Activated B cell treated with CpG ODN at 0.5 μM for 24 hours (primary cell): ENCODE measurements around the gene SEPTIN10. TPM values are rescaled to one million over a fixed set of nuclear protein-coding genes. Genes with fewer than 3 reads are reported as not detected.

Experiments used
- ATAC-seq: fragments of 200-7000 bp; cut with Tn5 transposase; one replicate; pipeline ENCODE4 v1.10.0; 2021; ENCODE audit warnings: low read depth, mild to moderate bottlenecking, moderate library complexity
- CTCF ChIA-PET: fragments of 350-600 bp; sonication (Branson Sonifier 250); formaldehyde crosslinking; loops from one replicate; lab custom pipeline; 2021; ENCODE audit warnings: antibody characterized with exemption; lab: Charles Lee
- POLR2A ChIA-PET: fragments of 350-600 bp; sonication (Branson Sonifier 250); formaldehyde crosslinking; loops from one replicate; lab custom pipeline; 2021; ENCODE audit warnings: antibody characterized with exemption; lab: Charles Lee
- DNase-seq: peaks from one replicate; pipeline ENCODE4 v3.0.0; 2022
- H3K27ac Mint-ChIP-seq: one replicate; pipeline ENCODE4 v1.8.0; 2020; ENCODE audit warnings: mixed read lengths
- H3K27me3 Mint-ChIP-seq: one replicate; pipeline ENCODE4 v1.8.0; 2021; ENCODE audit warnings: mixed read lengths
- H3K36me3 Mint-ChIP-seq: one replicate; pipeline ENCODE4 v1.8.0; 2021; ENCODE audit warnings: low read depth, mixed read lengths
- H3K4me1 Mint-ChIP-seq: one replicate; pipeline ENCODE4 v1.8.0; 2021; ENCODE audit warnings: mixed read lengths
- H3K4me3 Mint-ChIP-seq: one replicate; pipeline ENCODE4 v1.8.0; 2020; ENCODE audit warnings: mild to moderate bottlenecking, mixed read lengths
- H3K9me3 Mint-ChIP-seq: one replicate; pipeline ENCODE4 v1.8.0; 2020; ENCODE audit warnings: mixed read lengths
- intact Hi-C: fragments of 100-400 bp; cut with micrococcal nuclease; formaldehyde crosslinking; loops from one replicate; pipeline ENCODE4 v1.15.1; 2024
- total RNA-seq: library from RNA; stranded (reverse); gene quantifications from 2 replicates; pipeline ENCODE4 v1.2.3, GENCODE V29; 2022
- TF ChIP-seq, protein P1 (sequence below): fragments of 200-600 bp; IDR thresholded peaks from one replicate; pipeline ENCODE4 v1.8.0; 2022; ENCODE audit warnings: antibody characterized with exemption, mild to moderate bottlenecking

Gene SEPTIN10
- total RNA-seq, 1 donor from 2014 or later, result 0.35 TPM

DNA sequence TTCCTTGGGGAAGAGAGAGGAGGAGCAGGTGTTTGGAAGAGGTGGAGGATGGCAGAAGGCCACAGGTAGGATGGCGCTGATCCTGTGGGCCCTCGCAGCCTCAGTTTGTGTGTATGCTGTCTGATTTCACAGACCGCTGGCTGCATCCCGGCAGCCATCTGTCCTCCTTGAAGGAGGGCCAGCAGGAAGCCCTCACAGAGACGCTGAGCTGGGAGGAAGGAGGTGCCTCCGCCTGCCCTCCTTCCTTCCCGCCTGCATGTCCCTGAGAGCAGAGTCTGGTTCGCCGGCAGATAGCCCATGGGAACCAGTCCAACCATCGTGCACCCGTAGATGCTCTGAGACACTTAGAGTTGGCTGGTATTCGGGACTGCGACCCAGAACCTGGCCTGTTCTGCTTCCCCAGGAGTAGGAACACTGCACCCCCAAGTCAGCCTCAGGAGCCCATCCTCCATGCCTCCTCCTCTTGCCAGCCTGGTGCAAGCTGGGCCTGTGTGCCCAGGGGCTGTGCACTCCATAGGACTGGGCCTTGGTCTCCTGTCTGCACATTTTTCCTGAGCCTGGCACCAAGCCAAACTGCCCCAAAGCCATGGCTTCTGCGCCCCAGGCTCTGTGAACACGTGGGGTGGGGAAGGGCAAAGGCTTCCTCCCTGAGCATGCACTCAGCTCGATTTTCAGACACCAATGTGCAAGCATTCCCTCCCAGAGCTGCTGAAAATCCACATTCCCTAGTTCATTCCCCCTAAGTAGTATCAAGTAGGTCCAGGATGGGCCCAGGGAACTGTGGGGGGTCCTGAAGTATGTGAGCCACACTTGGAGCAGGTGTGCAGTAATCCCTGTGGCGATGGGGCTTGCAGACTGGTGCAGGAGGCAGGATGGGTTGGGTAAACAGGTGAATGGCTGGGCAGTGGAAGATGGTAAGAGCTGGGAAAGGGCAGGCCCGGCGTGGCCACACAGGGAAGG lies 115.6 kb downstream of the SEPTIN10 start:
- ChIA-PET CTCF (no interaction called here), POLR2A (no interaction called here)
- Mint-ChIP-seq H3K27ac (no peak overlapping the region), H3K4me3 (no peak overlapping the region), H3K27me3 (no peaks in the 10 kb centered on the region), H3K4me1 (no peaks in the 10 kb centered on the region), H3K36me3 (no peaks in the 10 kb centered on the region), H3K9me3 (no peaks in the 10 kb centered on the region)
- no peak for ATAC-seq
- DNase-seq, result no peak
- TF ChIP-seq, protein P1, sequence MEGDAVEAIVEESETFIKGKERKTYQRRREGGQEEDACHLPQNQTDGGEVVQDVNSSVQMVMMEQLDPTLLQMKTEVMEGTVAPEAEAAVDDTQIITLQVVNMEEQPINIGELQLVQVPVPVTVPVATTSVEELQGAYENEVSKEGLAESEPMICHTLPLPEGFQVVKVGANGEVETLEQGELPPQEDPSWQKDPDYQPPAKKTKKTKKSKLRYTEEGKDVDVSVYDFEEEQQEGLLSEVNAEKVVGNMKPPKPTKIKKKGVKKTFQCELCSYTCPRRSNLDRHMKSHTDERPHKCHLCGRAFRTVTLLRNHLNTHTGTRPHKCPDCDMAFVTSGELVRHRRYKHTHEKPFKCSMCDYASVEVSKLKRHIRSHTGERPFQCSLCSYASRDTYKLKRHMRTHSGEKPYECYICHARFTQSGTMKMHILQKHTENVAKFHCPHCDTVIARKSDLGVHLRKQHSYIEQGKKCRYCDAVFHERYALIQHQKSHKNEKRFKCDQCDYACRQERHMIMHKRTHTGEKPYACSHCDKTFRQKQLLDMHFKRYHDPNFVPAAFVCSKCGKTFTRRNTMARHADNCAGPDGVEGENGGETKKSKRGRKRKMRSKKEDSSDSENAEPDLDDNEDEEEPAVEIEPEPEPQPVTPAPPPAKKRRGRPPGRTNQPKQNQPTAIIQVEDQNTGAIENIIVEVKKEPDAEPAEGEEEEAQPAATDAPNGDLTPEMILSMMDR, result no peak
- intact Hi-C loops, result no loop called here

DNA sequence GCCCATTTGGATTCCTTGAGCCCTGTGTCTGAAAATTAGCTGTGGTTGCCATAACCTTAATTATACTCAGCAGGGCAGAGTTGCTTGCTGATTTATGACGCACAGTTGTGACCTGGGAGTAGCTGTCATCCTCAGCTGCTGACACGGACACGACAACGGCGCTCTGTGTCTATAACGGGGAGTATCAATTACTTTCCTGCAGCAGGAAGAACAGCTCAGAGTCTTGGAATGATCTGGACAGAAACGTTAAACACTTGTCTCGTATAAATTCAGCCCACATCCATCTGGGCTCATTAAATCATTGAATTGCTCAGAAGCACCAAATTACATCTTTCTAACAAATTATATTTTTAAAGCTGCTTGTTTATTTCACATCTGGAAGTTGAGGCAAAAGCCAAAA lies 116.3 kb downstream of the SEPTIN10 start:
- no peak overlapping the region for H3K27ac Mint-ChIP-seq
- H3K27me3 Mint-ChIP-seq, result no peaks in the 10 kb centered on the region
- ATAC-seq, result no peak
- no peaks in the 10 kb centered on the region for H3K9me3 Mint-ChIP-seq
- no peaks in the 10 kb centered on the region for H3K4me1 Mint-ChIP-seq
- POLR2A ChIA-PET, result no interaction called here
- no peak overlapping the region for H3K4me3 Mint-ChIP-seq
- H3K36me3 Mint-ChIP-seq, result no peaks in the 10 kb centered on the region
- CTCF ChIA-PET, result no interaction called here
- intact Hi-C loops, result no loop called here
- TF ChIP-seq, protein P1, result no peak
- DNase-seq, result no peak

DNA sequence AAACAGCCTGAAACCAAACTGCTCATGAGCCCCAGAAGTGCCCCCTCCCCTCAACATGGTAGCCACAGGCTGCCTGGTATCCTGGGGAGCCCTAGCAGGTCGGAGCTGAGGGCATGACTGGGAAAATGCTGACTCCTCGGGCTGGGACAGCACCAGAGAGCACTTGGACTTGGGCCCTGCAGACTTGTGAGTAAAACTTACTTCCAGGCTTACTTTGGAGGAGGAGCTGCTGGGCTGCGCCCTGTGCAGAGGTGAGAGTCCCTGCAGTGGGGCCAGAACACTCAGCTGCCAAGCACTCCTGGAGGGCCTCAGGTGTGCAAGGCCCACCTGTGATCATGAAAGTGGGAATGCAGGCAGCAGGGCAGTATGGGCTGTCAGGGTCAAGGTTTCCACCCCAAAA lies 119.4 kb downstream of the SEPTIN10 start:
- Mint-ChIP-seq H3K4me1 (no peaks in the 10 kb centered on the region), H3K9me3 (no peaks in the 10 kb centered on the region), H3K27me3 (no peaks in the 10 kb centered on the region), H3K36me3 (no peaks in the 10 kb centered on the region), H3K27ac (no peak overlapping the region), H3K4me3 (no peak overlapping the region)
- ChIA-PET CTCF (no interaction called here), POLR2A (no interaction called here)
- intact Hi-C loops, result no loop called here
- no peak for DNase-seq
- no peak for ATAC-seq
- TF ChIP-seq, protein P1, result no peak

DNA sequence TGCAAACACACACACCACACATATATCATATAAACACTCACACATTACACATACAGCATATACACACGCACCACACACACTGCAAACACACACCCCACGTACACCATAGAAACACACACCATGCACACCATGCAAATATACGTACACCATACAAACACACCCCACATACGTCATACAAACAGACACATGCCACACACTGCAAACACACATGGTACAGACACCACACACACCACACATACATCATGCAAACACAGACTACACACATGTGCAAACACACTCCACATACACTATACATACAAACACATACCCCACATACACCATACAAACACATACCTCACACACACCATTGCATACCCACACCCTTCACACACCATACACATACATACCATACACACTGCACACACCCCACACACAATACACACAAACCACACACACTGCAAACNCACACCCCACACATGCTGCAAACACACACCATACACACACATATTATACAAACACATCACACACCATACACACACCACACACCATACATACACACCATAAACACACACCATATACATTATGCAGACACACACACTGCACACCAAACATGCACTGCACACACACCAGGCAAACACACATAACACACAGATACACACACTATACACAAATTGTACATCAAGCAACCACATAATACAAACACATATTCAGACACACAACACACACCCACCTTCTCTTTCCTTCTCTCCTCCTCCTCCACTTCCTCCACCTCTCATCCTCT lies 120.4 kb downstream of the SEPTIN10 start:
- ChIA-PET POLR2A (no interaction called here), CTCF (interaction anchor here (1.1 kb wide), 1 partner anchor 17 kb away, joined by 3 read pairs; no protein-coding TSS in a partner anchor)
- Mint-ChIP-seq H3K27ac (no peak overlapping the region), H3K9me3 (no peaks in the 10 kb centered on the region), H3K27me3 (no peaks in the 10 kb centered on the region), H3K4me3 (no peak overlapping the region), H3K4me1 (no peaks in the 10 kb centered on the region), H3K36me3 (no peaks in the 10 kb centered on the region)
- TF ChIP-seq, protein P1, result no peak
- intact Hi-C loops, result no loop called here
- ATAC-seq (no peak), DNase-seq (no peak)

Other genes with a start within 250 kb of the SEPTIN10 start
- gene SOWAHC, start 398 bp upstream of the SEPTIN10 start, total RNA-seq, result not detected in 2 replicates
- 68.0 and 75.9 TPM in 2 replicates for gene RGPD5, start 180.3 kb upstream of the SEPTIN10 start, total RNA-seq